NCI-H128 (cell line): Measurements from ENCODE around the gene SELENOW.
"Not testable (repeated sequence)": the region's sequence is repeated elsewhere in the genome, so short reads cannot be mapped to it uniquely, and the experiment has no call there.

Experiments used
- DNase-seq: peaks from one replicate; lab custom pipeline; 2025; ENCODE audit not compliant: unreplicated experiment; lab: John Stamatoyannopoulos, UW

SELENOW gene

DNA sequence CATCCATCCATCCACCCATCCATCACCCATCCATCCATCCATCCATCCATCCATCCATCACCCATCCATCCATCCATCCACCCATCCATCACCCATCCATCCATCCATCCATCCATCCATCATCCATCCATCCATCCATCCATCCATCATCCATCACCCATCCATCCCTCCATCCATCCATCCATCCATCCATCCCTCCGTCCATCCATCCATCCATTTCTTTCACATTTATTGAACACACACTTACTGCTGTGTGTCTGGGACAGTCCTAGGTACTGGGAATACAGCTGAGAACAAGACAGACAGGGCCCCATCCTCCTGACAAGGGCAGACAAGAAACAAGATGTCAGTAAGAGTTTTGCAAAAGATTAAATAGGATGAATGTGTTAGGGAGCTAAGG is 39.7 kb downstream of the SELENOW start:
- not testable (repeated sequence) for DNase-seq

GRCh38 chr19:47819858-47820257 is 41.4 kb downstream of the SELENOW start:
- no peak for DNase-seq

DNA sequence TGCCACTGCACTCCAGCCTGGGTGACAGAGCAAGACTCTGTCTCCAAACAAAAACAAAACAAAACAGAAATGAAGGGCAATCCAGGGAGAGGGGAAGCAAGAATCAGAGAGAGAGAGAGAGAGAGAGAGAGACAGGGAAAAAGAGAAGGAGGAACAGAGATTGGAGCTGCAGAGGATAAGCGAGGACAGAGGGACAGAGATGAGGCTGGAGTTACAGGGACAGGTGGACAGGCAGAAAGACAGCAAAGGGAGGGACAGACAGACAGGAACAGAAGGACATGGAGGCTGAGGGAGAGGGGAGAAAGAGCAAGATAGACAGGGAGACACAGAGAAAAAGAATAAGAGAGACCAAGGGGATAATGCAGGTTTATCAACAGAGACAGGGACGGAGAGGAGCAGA is 41.9 kb downstream of the SELENOW start:
- no peak for DNase-seq

- DNase-seq, result no peak
These were observed 43.0 kb downstream of the SELENOW start, which contains the start of gene CRX for GRCh38 chr19:47821460-47822020. Gene CRX, plus strand, starts transcription at chr19:47821937. Its CDS starts 12,507 bp downstream, at chr19:47834444.

- no peak for DNase-seq
These were observed 45.9 kb downstream of the SELENOW start for GRCh38 chr19:47824396-47824795.

DNA sequence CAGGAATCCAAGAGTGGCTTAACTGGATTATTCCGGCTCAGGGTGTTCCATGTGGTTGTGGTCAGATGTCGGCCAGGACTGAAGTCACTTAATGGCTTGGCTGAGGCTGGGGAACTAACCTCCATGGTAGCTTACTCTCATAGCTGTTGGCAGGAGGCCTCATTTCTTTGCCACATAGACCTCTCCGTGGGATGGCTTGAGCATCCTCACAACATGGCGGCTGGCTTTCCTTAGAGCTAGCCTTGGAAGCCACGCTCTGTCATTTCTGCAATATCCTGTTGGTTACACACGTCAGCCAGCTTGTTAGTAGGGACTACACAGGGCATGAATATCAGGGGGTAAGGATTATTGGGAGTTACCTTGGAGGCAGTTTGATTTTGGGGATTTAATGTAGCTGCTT is 48.3 kb downstream of the SELENOW start:
- no peak for DNase-seq

DNA sequence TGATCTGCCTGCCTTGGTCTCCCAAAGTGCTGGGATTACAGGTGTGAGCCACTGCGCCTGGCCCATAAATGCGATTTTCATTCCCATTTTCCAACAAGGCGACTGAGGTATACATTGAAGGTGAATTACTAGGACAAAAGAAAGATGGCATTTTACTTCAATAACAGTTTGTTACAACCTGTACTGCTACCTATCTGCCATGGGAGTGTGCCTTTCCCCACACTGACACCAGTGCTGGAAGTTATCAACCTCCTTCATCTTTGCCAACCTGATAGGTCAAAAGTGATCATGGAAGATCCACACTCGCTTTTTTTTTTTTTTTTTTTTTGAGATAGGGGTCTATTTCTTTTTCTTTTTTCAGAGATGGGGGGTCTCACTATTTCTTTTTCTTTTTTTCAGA is 54.2 kb downstream of the SELENOW start:
- no peak for DNase-seq
